GM23248 (cell line): ENCODE data around the gene PHACTR2. TPM values are rescaled to one million over a fixed set of nuclear protein-coding genes. Genes with fewer than 3 reads are reported as not detected.
"Not testable (repeated sequence)": the region's sequence is repeated elsewhere in the genome, so short reads cannot be mapped to it uniquely, and the experiment has no call there.

Source experiments
- DNase-seq: peaks from one replicate; pipeline ENCODE4 v3.0.0-alpha.2; 2015
- H2AFZ ChIP-seq: fragments of 200-600 bp; sonication (generic); 2 replicates; pipeline ENCODE4 v1.6.1; 2016; ENCODE audit warnings: antibody characterized with exemption
- H3F3A ChIP-seq: fragments of 200-600 bp; sonication (generic); 2 replicates; pipeline ENCODE4 v1.6.1; 2016; ENCODE audit warnings: mild to moderate bottlenecking, antibody characterized with exemption, mixed run types; ENCODE audit not compliant: insufficient read depth
- H3K27ac ChIP-seq: fragments of 200-600 bp; sonication (generic); 2 replicates; pipeline ENCODE4 v1.5.1; 2016; ENCODE audit warnings: mild to moderate bottlenecking
- H3K27me3 ChIP-seq: fragments of 200-600 bp; sonication (generic); replicated peaks from 2 replicates; pipeline ENCODE4 v1.6.1; 2016; ENCODE audit warnings: mild to moderate bottlenecking; ENCODE audit not compliant: insufficient read depth
- H3K36me3 ChIP-seq: fragments of 200-600 bp; sonication (generic); 2 replicates; pipeline ENCODE4 v1.6.1; 2016; ENCODE audit warnings: low read depth, mild to moderate bottlenecking
- H3K4me1 ChIP-seq: fragments of 200-600 bp; sonication (generic); 2 replicates; pipeline ENCODE4 v1.6.1; 2016; ENCODE audit warnings: mild to moderate bottlenecking; ENCODE audit not compliant: insufficient read depth
- H3K4me2 ChIP-seq: fragments of 200-600 bp; sonication (generic); one replicate; pipeline ENCODE4 v1.6.1; 2016; ENCODE audit warnings: mild to moderate bottlenecking; ENCODE audit not compliant: unreplicated experiment
- H3K4me3 ChIP-seq: fragments of 200-600 bp; sonication (generic); 2 replicates; pipeline ENCODE4 v1.5.1; 2016; ENCODE audit warnings: mild to moderate bottlenecking
- H3K79me2 ChIP-seq: fragments of 200-600 bp; sonication (generic); 2 replicates; pipeline ENCODE4 v1.6.1; 2016; ENCODE audit warnings: mild to moderate bottlenecking; ENCODE audit not compliant: insufficient read depth
- H3K9ac ChIP-seq: fragments of 200-600 bp; sonication (generic); 2 replicates; pipeline ENCODE4 v1.6.1; 2016; ENCODE audit warnings: mild to moderate bottlenecking
- H3K9me2 ChIP-seq: fragments of 200-600 bp; sonication (generic); 2 replicates; pipeline ENCODE4 v1.6.1; 2016; ENCODE audit warnings: mixed run types, mild to moderate bottlenecking, moderate library complexity; ENCODE audit not compliant: insufficient read depth
- H3K9me3 ChIP-seq: fragments of 200-600 bp; sonication (generic); one replicate; pipeline ENCODE4 v1.6.1; 2017; ENCODE audit warnings: low read depth
- H4K20me1 ChIP-seq: fragments of 200-600 bp; sonication (generic); 2 replicates; pipeline ENCODE4 v1.6.0; 2016; ENCODE audit not compliant: insufficient read depth
- EZH2 ChIP-seq: fragments of 200-600 bp; sonication (generic); IDR thresholded peaks from 2 replicates; pipeline ENCODE4 v1.6.1; 2018; ENCODE audit warnings: antibody characterized with exemption, mild to moderate bottlenecking; ENCODE audit not compliant: insufficient read depth, poor library complexity, severe bottlenecking
- EZH2phosphoT487 ChIP-seq: fragments of 200-600 bp; sonication (generic); IDR thresholded peaks from 2 replicates; pipeline ENCODE4 v1.6.1; 2018; ENCODE audit warnings: antibody characterized with exemption, moderate library complexity, mild to moderate bottlenecking, low read depth; ENCODE audit not compliant: insufficient read depth
- WGBS, 2 experiments: methylation state at CpG; one replicate each; pipeline ENCODE4 v1.1.6; 2015 to 2017; ENCODE audit warnings: low lambda C conversion rate in 2 of 2, low coverage in 1 of 2; ENCODE audit errors: missing lambda C conversion rate in 2 of 2; 5-methylcytosine and 5-hydroxymethylcytosine counted together
- in situ Hi-C: fragments of 300-500 bp; cut with MboI; formaldehyde crosslinking; loops from 2 replicates; pipeline ENCODE4 v1.15.0; 2020
- polyA plus RNA-seq: library from polyadenylated mRNA; unstranded; fragments of >200 nt; fragmentation: Nextera tagmentation; extraction: Ambion mirVana; gene quantifications from 2 replicates; pipeline ENCODE4 v1.2.1, GENCODE V29; 2016
- total RNA-seq: library from RNA; depleted of rRNA; stranded (reverse); fragments of >200 nt; shearing (Covaris generic); gene quantifications from 2 replicates; pipeline ENCODE4 v1.2.3, GENCODE V29; 2014

Gene PHACTR2
- total and polyA plus RNA-seq, 2 experiments from 2014 or later, result 39.0 to 39.4 TPM

- Histone ChIP-seq H3K79me2 (no peaks in the 10 kb centered on the region), H3K27me3 (no peaks in the 10 kb centered on the region), H3K4me2 (no peak overlapping the region), H3K27ac (no peak overlapping the region), H3K9ac (no peak overlapping the region), H3K9me3 (no peaks in the 10 kb centered on the region), H3K4me1 (no peaks in the 10 kb centered on the region), H3K9me2 (no peaks in the 10 kb centered on the region), H4K20me1 (no peaks in the 10 kb centered on the region), H3K4me3 (no peak overlapping the region), H2AFZ (no peak overlapping the region), H3K36me3 (no peaks in the 10 kb centered on the region), H3F3A (no peaks in the 10 kb centered on the region)
- TF ChIP-seq EZH2, result no peak
- no peak for TF ChIP-seq EZH2phosphoT487
- DNase-seq, result no peak
- in situ Hi-C loops, result no loop called here
Measured at GRCh38 chr6:143664171-143664570, 13.6 kb upstream of the PHACTR2 start.

GRCh38 chr6:143666007-143666406 lies 11.8 kb upstream of the PHACTR2 start:
- H3K9me3 ChIP-seq, H3K27me3 ChIP-seq, H3K4me2 ChIP-seq, H3K9ac ChIP-seq, H3K4me3 ChIP-seq, H3K79me2 ChIP-seq, H4K20me1 ChIP-seq, H3K36me3 ChIP-seq, H3K4me1 ChIP-seq, in situ Hi-C loops, H3F3A ChIP-seq, DNase-seq, H3K9me2 ChIP-seq, H2AFZ ChIP-seq, H3K27ac ChIP-seq: not testable (repeated sequence)
- WGBS, 2 experiments, result 93 to 94% methylated on average over 1 of the region's 1 CpG

DNA sequence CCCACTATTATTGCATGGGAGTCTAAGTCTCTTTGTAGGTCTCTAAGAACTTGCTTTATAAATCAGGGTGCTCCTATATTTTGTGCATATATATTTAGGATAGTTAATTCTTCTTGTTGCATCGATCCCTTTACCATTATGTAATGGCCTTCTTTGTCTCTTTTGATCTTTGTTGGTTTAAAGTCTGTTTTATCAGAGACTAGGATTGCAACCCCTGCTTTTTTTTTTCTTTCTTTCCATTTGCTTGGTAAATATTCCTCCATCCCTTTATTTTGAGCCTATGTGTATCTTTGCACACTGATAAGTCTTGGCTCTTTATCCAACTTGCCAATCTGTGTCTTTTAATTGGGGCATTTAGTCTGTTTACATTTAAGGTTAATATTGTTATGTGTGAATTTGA lies 8.3 kb upstream of the PHACTR2 start:
- H3K4me1 ChIP-seq, result peaks cover 17% of the 10 kb centered on the region
- H3K4me2 ChIP-seq, H4K20me1 ChIP-seq, H2AFZ ChIP-seq, H3K27ac ChIP-seq, H3K79me2 ChIP-seq, H3K9me3 ChIP-seq, H3K4me3 ChIP-seq, H3K9ac ChIP-seq, H3K27me3 ChIP-seq, in situ Hi-C loops, H3K9me2 ChIP-seq, H3K36me3 ChIP-seq, DNase-seq: not testable (repeated sequence)
- 90 to 100% methylated on average over 1 of the region's 1 CpG for WGBS, 2 experiments
- H3F3A ChIP-seq, result peaks cover 14% of the 10 kb centered on the region

- peak; percentile 94 for DNase-seq
- Histone ChIP-seq H3K9me3 (no peaks in the 10 kb centered on the region), H3K27me3 (no peaks in the 10 kb centered on the region), H3K27ac (peak overlapping the region; percentile 81), H3K9ac (peak overlapping the region; percentile 58), H3K4me1 (peaks cover 48% of the 10 kb centered on the region), H3K4me3 (peak overlapping the region; percentile 31), H3K79me2 (peaks cover 4% of the 10 kb centered on the region; the same call in 1 of the 2 replicates), H3K4me2 (peak overlapping the region; percentile 54), H3K36me3 (no peaks in the 10 kb centered on the region), H3K9me2 (no peaks in the 10 kb centered on the region), H3F3A (peaks cover 45% of the 10 kb centered on the region), H2AFZ (0 out of 2 replicates have a peak overlapping the region, but pooled peaks have one; percentile 19), H4K20me1 (no peaks in the 10 kb centered on the region)
- WGBS, 2 experiments, result 1% methylated on average over 4 of the region's 4 CpGs
- TF ChIP-seq EZH2 (no peak), EZH2phosphoT487 (no peak)
- in situ Hi-C loops, result no loop called here
Measured at GRCh38 chr6:143673669-143674068, 4.1 kb upstream of the PHACTR2 start.

GRCh38 chr6:143674483-143675381 lies 3.0 kb upstream of the PHACTR2 start:
- H3K27me3 ChIP-seq, result no peaks in the 10 kb centered on the region
- H3K4me2 ChIP-seq, result peak overlapping the region; percentile 54
- peak; percentile 53 for DNase-seq
- H3K9me2 ChIP-seq, result no peaks in the 10 kb centered on the region
- TF ChIP-seq EZH2phosphoT487, result no peak
- no peak for TF ChIP-seq EZH2
- H3K4me1 ChIP-seq, result peaks cover 48% of the 10 kb centered on the region
- H4K20me1 ChIP-seq, result no peaks in the 10 kb centered on the region
- peak overlapping the region; percentile 81 for H3K27ac ChIP-seq
- H3F3A ChIP-seq, result peaks cover 55% of the 10 kb centered on the region
- WGBS, 2 experiments, result 82 to 83% methylated on average over 3 of the region's 3 CpGs
- no peak overlapping the region for H2AFZ ChIP-seq
- no peaks in the 10 kb centered on the region for H3K36me3 ChIP-seq
- no peak overlapping the region for H3K4me3 ChIP-seq
- H3K9ac ChIP-seq, result peak overlapping the region; percentile 58
- H3K9me3 ChIP-seq, result no peaks in the 10 kb centered on the region
- in situ Hi-C loops, result loop anchor here (5.0 kb wide), 1 partner anchor 87 kb away; no protein-coding TSS in a partner anchor
- peaks cover 15% of the 10 kb centered on the region for H3K79me2 ChIP-seq
